A549 (cell line): Measurements from ENCODE around the gene NEUROD6. TPM values are rescaled to one million over a fixed set of nuclear protein-coding genes. Genes with fewer than 3 reads are reported as not detected.

ENCODE experiments used
- ATAC-seq, 2 experiments: fragments of 200-7000 bp in 1 of 2; fragments of >200 bp in 1 of 2; cut with Nextera tagmentation in 1 of 2; cut with Tn5 transposase in 1 of 2; 3 replicates each; pipeline versions ENCODE4 v1.8.0 to v1.9.1; 2018 to 2020; ENCODE audit warnings: mild to moderate bottlenecking in 1 of 2, moderate library complexity in 1 of 2
- CTCF ChIA-PET: fragments of 300-600 bp; sonication (Branson Sonifier 250); formaldehyde crosslinking; extraction: SDS; loops from one replicate; lab custom pipeline; 2021; ENCODE audit warnings: antibody characterized with exemption, inconsistent platforms; lab: Yijun Ruan, JAX
- POLR2A ChIA-PET: fragments of 350-600 bp; formaldehyde crosslinking; extraction: SDS; loops from one replicate; lab custom pipeline; 2021; ENCODE audit warnings: antibody characterized with exemption, inconsistent platforms; lab: Yijun Ruan, JAX
- DNase-seq, 2 experiments: peaks; one replicate each; pipeline versions ENCODE4 v3.0.0 to v3.0.0-alpha.2; 2011 to 2016; ENCODE audit warnings: low read depth in 1 of 2, low spot score in 1 of 2
- FAIRE-seq: peaks from 2 replicates; lab custom pipeline; 2011; peaks lifted over from hg19 to GRCh38; lab: Jason Lieb, UNC
- H3K27ac ChIP-seq, 2 experiments: fragments of >200 bp; sonication (Bioruptor Twin); formaldehyde crosslinking; 3 replicates each; pipeline ENCODE4 v1.5.1; 2016 to 2017
- H3K4me1 ChIP-seq: fragments of >200 bp; sonication (Bioruptor Twin); formaldehyde crosslinking; 3 replicates; pipeline ENCODE4 v1.6.1; 2016
- H3K4me2 ChIP-seq: fragments of >200 bp; sonication (Bioruptor Twin); formaldehyde crosslinking; 3 replicates; pipeline ENCODE4 v1.6.1; 2016
- H3K4me3 ChIP-seq: fragments of >200 bp; sonication (Bioruptor Twin); formaldehyde crosslinking; 3 replicates; pipeline ENCODE4 v1.5.1; 2016
- H3K9me3 ChIP-seq: fragments of >200 bp; sonication (Bioruptor Twin); formaldehyde crosslinking; 3 replicates; pipeline ENCODE4 v1.6.1; 2016
- ATOH8 ChIP-seq: fragments of 250-450 bp; sonication (Bioruptor Pico); IDR thresholded peaks from 2 replicates; pipeline ENCODE4 v1.5.0; 2020; ENCODE audit warnings: low read depth, mild to moderate bottlenecking, moderate library complexity
- CHD2 ChIP-seq: fragments of 150-350 bp; IDR thresholded peaks from 2 replicates; pipeline ENCODE4 v1.6.1; 2014; ENCODE audit warnings: low read length; ENCODE audit not compliant: partially characterized antibody
- CTCF ChIP-seq: fragments of >200 bp; sonication (Bioruptor Twin); formaldehyde crosslinking; IDR thresholded peaks from 3 replicates; pipeline ENCODE4 v1.5.1; 2016
- ELK1 ChIP-seq: fragments of 150-350 bp; IDR thresholded peaks from 2 replicates; pipeline ENCODE4 v1.6.1; 2014; ENCODE audit warnings: low read depth, mild to moderate bottlenecking, low read length
- EP300 ChIP-seq, 2 experiments: fragments of >200 bp; sonication (Bioruptor Twin); formaldehyde crosslinking; IDR thresholded peaks; 2 replicates in 1 of 2; 3 replicates in 1 of 2; pipeline ENCODE4 v1.6.1; 2016 to 2017
- ESRRA ChIP-seq: fragments of 150-350 bp; IDR thresholded peaks from 2 replicates; pipeline ENCODE4 v1.6.1; 2014; ENCODE audit warnings: mild to moderate bottlenecking, low read length, borderline replicate concordance
- HDAC2 ChIP-seq: fragments of 200-600 bp; sonication (generic); IDR thresholded peaks from 2 replicates; pipeline ENCODE4 v1.6.1; 2016
- HOXB13 ChIP-seq: fragments of 250-450 bp; sonication (Bioruptor Pico); IDR thresholded peaks from 2 replicates; pipeline ENCODE4 v1.5.0; 2020; ENCODE audit warnings: low read depth, mild to moderate bottlenecking, moderate library complexity
- JUN ChIP-seq, 2 experiments: fragments of >200 bp; sonication (Bioruptor Twin); formaldehyde crosslinking; IDR thresholded peaks; 2 replicates in 1 of 2; 3 replicates in 1 of 2; pipeline ENCODE4 v1.6.1; 2016 to 2017
- JUNB ChIP-seq: fragments of >200 bp; sonication (Bioruptor Twin); formaldehyde crosslinking; IDR thresholded peaks from 2 replicates; pipeline ENCODE4 v1.6.1; 2016
- MAX ChIP-seq: IDR thresholded peaks from 2 replicates; pipeline ENCODE4 v1.6.1; 2012
- MYC ChIP-seq: IDR thresholded peaks from 2 replicates; pipeline ENCODE4 v1.6.1; 2012; ENCODE audit warnings: mild to moderate bottlenecking, inconsistent platforms, low read length, improper control_type of control experiment, borderline replicate concordance
- NFE2L2 ChIP-seq: fragments of 150-350 bp; conservative IDR thresholded peaks from 2 replicates; pipeline ENCODE4 v1.6.1; 2014; ENCODE audit warnings: low read length
- NPAS2 ChIP-seq: fragments of 250-450 bp; sonication (Bioruptor Pico); IDR thresholded peaks from 2 replicates; pipeline ENCODE4 v1.8.0; 2022; ENCODE audit warnings: mild to moderate bottlenecking, moderate library complexity, borderline replicate concordance
- PHF8 ChIP-seq: fragments of 200-600 bp; sonication (generic); IDR thresholded peaks from 2 replicates; pipeline ENCODE4 v1.6.1; 2016; ENCODE audit warnings: low read depth, mild to moderate bottlenecking, antibody characterized with exemption, moderate library complexity, borderline replicate concordance
- RAD21 ChIP-seq, 2 experiments: fragments of >200 bp in 1 of 2; sonication (Bioruptor Twin) in 1 of 2; formaldehyde crosslinking in 1 of 2; IDR thresholded peaks in 1 of 2; conservative IDR thresholded peaks in 1 of 2; 2 replicates in 1 of 2; 3 replicates in 1 of 2; pipeline ENCODE4 v1.6.1; 2012 to 2018; ENCODE audit warnings: inconsistent platforms in 1 of 2
- SMC3 ChIP-seq: fragments of >200 bp; sonication (Bioruptor Twin); formaldehyde crosslinking; IDR thresholded peaks from 3 replicates; pipeline ENCODE4 v1.6.1; 2018; ENCODE audit warnings: inconsistent platforms
- TP53 ChIP-seq: fragments of 250-450 bp; sonication (Bioruptor Pico); IDR thresholded peaks from 2 replicates; pipeline ENCODE4 v1.5.0; 2021; ENCODE audit warnings: mild to moderate bottlenecking, moderate library complexity
- WGBS: methylation state at CpG from one replicate; pipeline ENCODE4 v1.1.6; 2017; ENCODE audit errors: missing lambda C conversion rate; 5-methylcytosine and 5-hydroxymethylcytosine counted together
- polyA plus RNA-seq, 4 experiments: library from polyadenylated mRNA; depleted of rRNA in 3 of 4; stranded (reverse); fragments of >200 nt; fragmentation: RNase III in 1 of 4; extraction: RNeasy Plus Mini Kit Qiagen cat#74134 plus additional on column Dnase treatment in 1 of 4; gene quantifications; 2 replicates in 3 of 4; 3 replicates in 1 of 4; pipeline ENCODE4 v1.2.3, GENCODE V29; 2011 to 2017
- TF ChIP-seq, protein P1 (sequence below): fragments of 250-450 bp; sonication (Bioruptor Pico); IDR thresholded peaks from 2 replicates; pipeline ENCODE4 v1.5.0; 2021; ENCODE audit warnings: mild to moderate bottlenecking, moderate library complexity, borderline replicate concordance

NEUROD6 gene
- polyA plus RNA-seq, 2 of the 4 experiments (the other 2 are of a cell fraction), result not detected

DNA sequence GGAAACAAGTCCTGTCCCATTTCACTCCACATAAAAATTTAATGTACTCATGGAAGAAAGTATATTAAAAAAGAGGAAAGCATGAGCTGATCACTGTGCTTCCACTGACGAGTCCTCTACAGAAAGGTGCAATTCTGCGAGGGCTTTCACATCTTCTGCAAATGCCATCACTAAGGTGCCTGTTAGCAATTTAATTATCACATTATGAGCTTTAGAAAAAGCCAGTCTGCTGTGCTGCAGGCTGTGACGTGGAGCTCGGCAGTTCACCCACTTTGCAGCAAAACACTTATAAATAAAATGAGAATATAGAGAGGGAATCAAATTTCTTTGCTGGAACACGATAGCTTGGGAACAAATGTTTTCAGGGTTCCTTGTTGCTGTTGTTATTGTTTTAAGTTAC is 22.5 kb upstream of the NEUROD6 start:
- H3K4me1 ChIP-seq, result peaks cover 7% of the 10 kb centered on the region; the same call in 1 of the 3 replicates
- POLR2A ChIA-PET, result no interaction called here
- no peak overlapping the region for H3K4me3 ChIP-seq
- H3K9me3 ChIP-seq, result no peaks in the 10 kb centered on the region
- FAIRE-seq, result no peak
- H3K4me2 ChIP-seq, result no peak overlapping the region
- 48% methylated on average over 5 of the region's 5 CpGs for WGBS
- H3K27ac ChIP-seq, result no peak overlapping the region
- TF ChIP-seq NPAS2 (CRISPR knock-in tag) (no peak), ATOH8 (no peak), JUNB (no peak), NFE2L2 (no peak), RAD21 (conservative IDR thresholded peaks at IDR 0.05 in 1 of 2, IDR thresholded peaks at IDR 0.05 in 1 of 2) (no peak), HDAC2 (no peak), MYC (no peak), TP53 (CRISPR knock-in tag) (no peak), CHD2 (no peak), EP300 (IDR thresholded peaks at IDR 0.05) (no peak)
- TF ChIP-seq, protein P1, sequence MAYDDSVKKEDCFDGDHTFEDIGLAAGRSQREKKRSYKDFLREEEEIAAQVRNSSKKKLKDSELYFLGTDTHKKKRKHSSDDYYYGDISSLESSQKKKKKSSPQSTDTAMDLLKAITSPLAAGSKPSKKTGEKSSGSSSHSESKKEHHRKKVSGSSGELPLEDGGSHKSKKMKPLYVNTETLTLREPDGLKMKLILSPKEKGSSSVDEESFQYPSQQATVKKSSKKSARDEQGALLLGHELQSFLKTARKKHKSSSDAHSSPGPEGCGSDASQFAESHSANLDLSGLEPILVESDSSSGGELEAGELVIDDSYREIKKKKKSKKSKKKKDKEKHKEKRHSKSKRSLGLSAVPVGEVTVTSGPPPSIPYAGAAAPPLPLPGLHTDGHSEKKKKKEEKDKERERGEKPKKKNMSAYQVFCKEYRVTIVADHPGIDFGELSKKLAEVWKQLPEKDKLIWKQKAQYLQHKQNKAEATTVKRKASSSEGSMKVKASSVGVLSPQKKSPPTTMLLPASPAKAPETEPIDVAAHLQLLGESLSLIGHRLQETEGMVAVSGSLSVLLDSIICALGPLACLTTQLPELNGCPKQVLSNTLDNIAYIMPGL (CRISPR knock-in tag), result no peak
- TF ChIP-seq, all 56 proteins: peak for 0
- CTCF ChIA-PET, result interaction anchor here (1.0 to 2.2 kb wide), 4 partner anchors 10 to 272 kb away, joined by 3 to 25 read pairs (median 3); no protein-coding TSS in a partner anchor
- DNase-seq (no peak), ATAC-seq (no peak)

DNA sequence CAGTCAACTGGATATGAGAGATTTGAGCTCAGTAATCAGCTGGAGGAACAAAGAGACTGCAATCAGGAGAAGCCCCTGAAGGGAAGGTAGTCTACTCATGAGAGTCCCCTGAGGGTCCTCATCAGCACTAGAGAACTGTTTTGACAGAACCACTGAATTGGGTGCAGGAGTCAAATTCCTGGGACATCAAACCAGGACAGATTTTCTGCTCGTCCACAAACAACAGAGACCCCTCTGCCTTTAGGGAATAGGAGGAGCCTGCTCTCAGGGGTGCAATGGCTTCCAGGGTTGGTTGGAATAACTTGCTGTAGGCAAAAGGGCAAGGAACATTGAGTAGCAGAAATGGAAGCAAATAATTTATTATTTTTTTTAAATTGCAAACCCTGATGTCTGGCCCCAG is 21.9 kb upstream of the NEUROD6 start:
- no peak overlapping the region for H3K27ac ChIP-seq
- TF ChIP-seq CTCF (no peak), MAX (no peak), HOXB13 (CRISPR knock-in tag) (no peak), SMC3 (no peak), JUN (IDR thresholded peaks at IDR 0.05) (no peak), ATOH8 (no peak), RAD21 (conservative IDR thresholded peaks at IDR 0.05 in 1 of 2, IDR thresholded peaks at IDR 0.05 in 1 of 2) (no peak), PHF8 (no peak), ELK1 (no peak), HDAC2 (no peak), ESRRA (no peak)
- TF ChIP-seq, all 56 proteins: peak for 0
- FAIRE-seq (no peak), ATAC-seq (no peak), DNase-seq (no peak)
- Histone ChIP-seq H3K4me3 (no peak overlapping the region), H3K9me3 (no peaks in the 10 kb centered on the region), H3K4me1 (peaks cover 7% of the 10 kb centered on the region; the same call in 1 of the 3 replicates), H3K4me2 (no peak overlapping the region)
- WGBS, result 46% methylated on average over 1 of the region's 1 CpG
- POLR2A ChIA-PET, result no interaction called here
- CTCF ChIA-PET, result interaction anchor here (1.0 to 2.3 kb wide), 4 partner anchors 11 to 272 kb away, joined by 3 to 25 read pairs (median 6); no protein-coding TSS in a partner anchor
